Neural cell (in vitro differentiated cells): ENCODE data around the gene FGD5.

Experiments
- EZH2 ChIP-seq: fragments of 200-600, 300-800 bp; shearing (Covaris generic), sonication (generic); IDR thresholded peaks from 2 replicates; pipeline ENCODE4 v1.6.1; 2014; ENCODE audit warnings: antibody characterized with exemption, low read length, borderline replicate concordance, mild to moderate bottlenecking; ENCODE audit not compliant: insufficient read depth, poor library complexity, severe bottlenecking
- POLR2AphosphoS5 ChIP-seq: IDR thresholded peaks from 2 replicates; pipeline ENCODE4 v1.6.1; 2012
- TAF1 ChIP-seq: IDR thresholded peaks from 2 replicates; pipeline ENCODE4 v1.6.1; 2012; ENCODE audit warnings: low read depth
- TF ChIP-seq, protein P1 (sequence below): fragments of 450-650 bp; IDR thresholded peaks from 2 replicates; pipeline ENCODE4 v1.5.1; 2014; ENCODE audit warnings: antibody characterized with exemption, mild to moderate bottlenecking, moderate library complexity; ENCODE audit not compliant: poor library complexity, severe bottlenecking
- TF ChIP-seq, protein P2 (sequence below): IDR thresholded peaks from 2 replicates; pipeline ENCODE4 v1.6.1; 2012; ENCODE audit warnings: borderline replicate concordance

DNA sequence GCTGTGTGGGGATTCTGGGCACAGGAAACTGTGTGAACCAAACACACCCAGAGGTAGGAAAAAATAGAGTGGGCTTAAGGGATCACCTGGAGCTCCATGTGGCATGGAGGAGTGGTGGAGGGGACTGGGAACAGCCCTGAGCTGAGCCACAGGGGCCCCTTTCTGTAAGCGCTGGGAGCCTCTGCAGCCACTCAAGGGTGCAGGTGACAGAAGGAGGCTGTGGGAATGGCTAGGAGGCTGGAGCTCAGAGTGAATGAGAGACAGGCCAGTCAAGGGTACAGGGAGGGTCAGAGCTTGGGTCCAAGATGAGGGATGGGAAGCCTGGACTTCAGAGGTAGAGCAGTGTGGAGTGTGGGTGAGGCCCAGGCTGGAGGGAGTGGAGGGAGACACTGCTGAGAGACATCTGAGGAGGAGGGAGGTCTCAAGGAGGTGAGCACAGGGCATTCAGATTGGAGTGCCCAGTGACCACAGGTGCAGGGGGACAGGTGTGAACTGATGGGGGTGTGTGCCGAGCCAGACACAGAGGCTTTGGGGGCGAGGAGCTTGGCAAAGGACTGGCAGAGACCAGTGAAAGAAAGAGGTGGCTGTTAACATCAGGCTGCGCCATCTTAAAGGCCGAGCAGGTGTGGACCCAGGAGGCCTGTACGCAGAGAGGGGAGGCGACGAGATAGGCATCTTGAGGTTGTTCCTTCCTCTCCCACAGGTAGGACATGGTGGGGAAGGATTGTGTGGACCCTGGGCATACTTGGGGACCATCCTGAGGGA is 56.8 kb downstream of the FGD5 start:
- TF ChIP-seq, protein P1, sequence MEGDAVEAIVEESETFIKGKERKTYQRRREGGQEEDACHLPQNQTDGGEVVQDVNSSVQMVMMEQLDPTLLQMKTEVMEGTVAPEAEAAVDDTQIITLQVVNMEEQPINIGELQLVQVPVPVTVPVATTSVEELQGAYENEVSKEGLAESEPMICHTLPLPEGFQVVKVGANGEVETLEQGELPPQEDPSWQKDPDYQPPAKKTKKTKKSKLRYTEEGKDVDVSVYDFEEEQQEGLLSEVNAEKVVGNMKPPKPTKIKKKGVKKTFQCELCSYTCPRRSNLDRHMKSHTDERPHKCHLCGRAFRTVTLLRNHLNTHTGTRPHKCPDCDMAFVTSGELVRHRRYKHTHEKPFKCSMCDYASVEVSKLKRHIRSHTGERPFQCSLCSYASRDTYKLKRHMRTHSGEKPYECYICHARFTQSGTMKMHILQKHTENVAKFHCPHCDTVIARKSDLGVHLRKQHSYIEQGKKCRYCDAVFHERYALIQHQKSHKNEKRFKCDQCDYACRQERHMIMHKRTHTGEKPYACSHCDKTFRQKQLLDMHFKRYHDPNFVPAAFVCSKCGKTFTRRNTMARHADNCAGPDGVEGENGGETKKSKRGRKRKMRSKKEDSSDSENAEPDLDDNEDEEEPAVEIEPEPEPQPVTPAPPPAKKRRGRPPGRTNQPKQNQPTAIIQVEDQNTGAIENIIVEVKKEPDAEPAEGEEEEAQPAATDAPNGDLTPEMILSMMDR: no peak
- no peak for TF ChIP-seq POLR2AphosphoS5
- TF ChIP-seq, protein P2, sequence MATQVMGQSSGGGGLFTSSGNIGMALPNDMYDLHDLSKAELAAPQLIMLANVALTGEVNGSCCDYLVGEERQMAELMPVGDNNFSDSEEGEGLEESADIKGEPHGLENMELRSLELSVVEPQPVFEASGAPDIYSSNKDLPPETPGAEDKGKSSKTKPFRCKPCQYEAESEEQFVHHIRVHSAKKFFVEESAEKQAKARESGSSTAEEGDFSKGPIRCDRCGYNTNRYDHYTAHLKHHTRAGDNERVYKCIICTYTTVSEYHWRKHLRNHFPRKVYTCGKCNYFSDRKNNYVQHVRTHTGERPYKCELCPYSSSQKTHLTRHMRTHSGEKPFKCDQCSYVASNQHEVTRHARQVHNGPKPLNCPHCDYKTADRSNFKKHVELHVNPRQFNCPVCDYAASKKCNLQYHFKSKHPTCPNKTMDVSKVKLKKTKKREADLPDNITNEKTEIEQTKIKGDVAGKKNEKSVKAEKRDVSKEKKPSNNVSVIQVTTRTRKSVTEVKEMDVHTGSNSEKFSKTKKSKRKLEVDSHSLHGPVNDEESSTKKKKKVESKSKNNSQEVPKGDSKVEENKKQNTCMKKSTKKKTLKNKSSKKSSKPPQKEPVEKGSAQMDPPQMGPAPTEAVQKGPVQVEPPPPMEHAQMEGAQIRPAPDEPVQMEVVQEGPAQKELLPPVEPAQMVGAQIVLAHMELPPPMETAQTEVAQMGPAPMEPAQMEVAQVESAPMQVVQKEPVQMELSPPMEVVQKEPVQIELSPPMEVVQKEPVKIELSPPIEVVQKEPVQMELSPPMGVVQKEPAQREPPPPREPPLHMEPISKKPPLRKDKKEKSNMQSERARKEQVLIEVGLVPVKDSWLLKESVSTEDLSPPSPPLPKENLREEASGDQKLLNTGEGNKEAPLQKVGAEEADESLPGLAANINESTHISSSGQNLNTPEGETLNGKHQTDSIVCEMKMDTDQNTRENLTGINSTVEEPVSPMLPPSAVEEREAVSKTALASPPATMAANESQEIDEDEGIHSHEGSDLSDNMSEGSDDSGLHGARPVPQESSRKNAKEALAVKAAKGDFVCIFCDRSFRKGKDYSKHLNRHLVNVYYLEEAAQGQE: no peak
- no peak for TF ChIP-seq EZH2
- TF ChIP-seq TAF1: no peak
